Erythroblast (primary cell): ENCODE results near the gene ATP2B3.

Experiments
- GATA1 ChIP-seq: IDR thresholded peaks from 2 replicates; pipeline ENCODE4 v1.6.1; 2011; ENCODE audit warnings: low read depth, mild to moderate bottlenecking, control low read depth, low read length, moderate library complexity
- POLR2A ChIP-seq: IDR thresholded peaks from 2 replicates; pipeline ENCODE4 v1.6.1; 2011; ENCODE audit warnings: mild to moderate bottlenecking, low read length

DNA sequence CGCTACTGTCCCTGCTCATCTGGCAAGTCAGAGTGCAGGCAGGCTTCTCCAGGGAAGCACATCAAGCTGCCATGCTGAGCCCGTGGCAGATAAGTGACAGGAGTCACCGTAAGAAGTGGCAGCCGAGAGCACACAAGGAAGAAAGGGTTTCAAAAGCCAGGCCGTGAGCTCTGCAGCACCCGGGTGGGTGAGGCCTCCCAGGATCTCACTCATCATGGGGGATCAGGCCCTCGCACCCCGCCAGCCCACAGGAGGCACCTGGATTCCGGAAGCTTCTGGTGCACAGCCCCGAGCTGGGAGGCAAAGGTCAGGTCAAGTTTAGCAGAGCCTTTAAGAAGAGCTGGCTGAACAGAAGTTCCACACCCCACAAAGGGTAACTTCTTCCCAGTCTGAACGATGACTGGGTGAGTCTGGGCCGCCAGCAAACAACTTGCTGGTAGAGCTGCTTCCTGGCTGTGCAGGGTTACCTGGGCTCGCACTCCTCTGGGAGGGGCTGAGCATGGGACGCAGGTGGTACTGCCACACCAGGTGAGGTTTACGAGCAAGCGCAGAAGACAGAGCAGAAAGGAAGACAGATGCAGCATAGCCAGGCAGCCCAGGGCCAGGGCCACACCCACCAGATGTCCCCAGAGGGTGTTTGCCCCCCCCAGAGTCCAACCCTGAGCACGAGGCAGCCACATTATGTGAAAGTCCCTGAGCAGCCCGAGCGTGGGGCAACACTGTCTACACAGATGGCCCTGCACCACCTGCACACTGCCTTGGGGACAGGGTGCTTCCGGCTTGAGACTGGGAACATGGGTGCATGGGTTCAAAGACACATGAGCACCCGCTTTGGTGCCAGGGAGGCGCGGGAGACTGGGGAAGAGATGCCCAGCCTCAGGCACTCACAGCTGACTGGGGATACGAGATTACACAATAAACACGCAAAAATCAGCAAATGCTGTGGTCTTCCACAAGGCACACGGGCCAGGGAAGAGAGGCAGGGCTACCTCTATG is 73.8 kb downstream of the ATP2B3 start:
- no peak for TF ChIP-seq POLR2A
- TF ChIP-seq GATA1, result no peak
